OCI-LY3 (cell line): Measurements from ENCODE around the gene DAND5.
A peak's percentile ranks its signal among the peaks of the same experiment; 100 is the strongest.

Source experiments
- H2AFZ ChIP-seq: fragments of 200-600, 300-600 bp; shearing (Covaris generic); 2 replicates; pipeline ENCODE4 v1.6.0; 2014; ENCODE audit warnings: antibody characterized with exemption, low read depth, low read length
- H3K27ac ChIP-seq: fragments of 200-600, 300-600 bp; sonication (generic); 2 replicates; pipeline ENCODE4 v1.5.1; 2014; ENCODE audit warnings: mild to moderate bottlenecking, low read length, moderate library complexity, mixed read lengths
- H3K27me3 ChIP-seq: fragments of 200-600, 300-600 bp; sonication (generic); 2 replicates; pipeline ENCODE4 v1.6.1; 2014; ENCODE audit warnings: low read depth, low read length, mixed read lengths
- H3K36me3 ChIP-seq: fragments of 200-600, 300-600 bp; sonication (generic); replicated peaks from 2 replicates; pipeline ENCODE3; 2014; ENCODE audit warnings: low read depth, low read length, mixed read lengths
- H3K4me1 ChIP-seq: fragments of 300-600, 200-600 bp; sonication (generic); 2 replicates; pipeline ENCODE4 v1.6.1; 2014; ENCODE audit warnings: low read length, mixed read lengths
- H3K4me2 ChIP-seq: fragments of 200-600, 300-600 bp; sonication (generic); 2 replicates; pipeline ENCODE4 v1.6.1; 2014; ENCODE audit warnings: low read length, mixed read lengths
- H3K4me3 ChIP-seq: fragments of 300-600, 200-600 bp; sonication (generic); 2 replicates; pipeline ENCODE4 v1.5.1; 2014; ENCODE audit warnings: antibody characterized with exemption, mild to moderate bottlenecking, low read length, moderate library complexity
- H3K79me2 ChIP-seq: fragments of 300-600, 200-600 bp; shearing (Covaris generic); 2 replicates; pipeline ENCODE4 v1.6.1; 2014; ENCODE audit warnings: mild to moderate bottlenecking, low read length, mixed read lengths
- H3K9ac ChIP-seq: fragments of 300-600, 200-600 bp; shearing (Covaris generic); 2 replicates; pipeline ENCODE4 v1.6.0; 2014; ENCODE audit warnings: mild to moderate bottlenecking, low read length, moderate library complexity
- H3K9me3 ChIP-seq: fragments of 200-600, 300-600 bp; shearing (Covaris generic); 2 replicates; pipeline ENCODE4 v1.6.1; 2014; ENCODE audit warnings: low read length, mixed read lengths; ENCODE audit not compliant: insufficient read depth
- H4K20me1 ChIP-seq: fragments of 200-600, 300-600 bp; sonication (generic); 2 replicates; pipeline ENCODE4 v1.6.1; 2016; ENCODE audit warnings: low read length, mixed read lengths; ENCODE audit not compliant: insufficient read depth
- EZH2phosphoT487 ChIP-seq: fragments of 200-600 bp; shearing (Covaris generic); IDR thresholded peaks from 2 replicates; pipeline ENCODE4 v1.6.1; 2018; ENCODE audit warnings: antibody characterized with exemption, mixed run types, low read depth
- TF ChIP-seq, protein P1 (sequence below): fragments of 200-600, 300-600 bp; sonication (generic); IDR thresholded peaks from 2 replicates; pipeline ENCODE4 v1.5.1; 2014; ENCODE audit warnings: antibody characterized with exemption, low read length, low read depth

Gene DAND5, protein sequence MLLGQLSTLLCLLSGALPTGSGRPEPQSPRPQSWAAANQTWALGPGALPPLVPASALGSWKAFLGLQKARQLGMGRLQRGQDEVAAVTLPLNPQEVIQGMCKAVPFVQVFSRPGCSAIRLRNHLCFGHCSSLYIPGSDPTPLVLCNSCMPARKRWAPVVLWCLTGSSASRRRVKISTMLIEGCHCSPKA

DNA sequence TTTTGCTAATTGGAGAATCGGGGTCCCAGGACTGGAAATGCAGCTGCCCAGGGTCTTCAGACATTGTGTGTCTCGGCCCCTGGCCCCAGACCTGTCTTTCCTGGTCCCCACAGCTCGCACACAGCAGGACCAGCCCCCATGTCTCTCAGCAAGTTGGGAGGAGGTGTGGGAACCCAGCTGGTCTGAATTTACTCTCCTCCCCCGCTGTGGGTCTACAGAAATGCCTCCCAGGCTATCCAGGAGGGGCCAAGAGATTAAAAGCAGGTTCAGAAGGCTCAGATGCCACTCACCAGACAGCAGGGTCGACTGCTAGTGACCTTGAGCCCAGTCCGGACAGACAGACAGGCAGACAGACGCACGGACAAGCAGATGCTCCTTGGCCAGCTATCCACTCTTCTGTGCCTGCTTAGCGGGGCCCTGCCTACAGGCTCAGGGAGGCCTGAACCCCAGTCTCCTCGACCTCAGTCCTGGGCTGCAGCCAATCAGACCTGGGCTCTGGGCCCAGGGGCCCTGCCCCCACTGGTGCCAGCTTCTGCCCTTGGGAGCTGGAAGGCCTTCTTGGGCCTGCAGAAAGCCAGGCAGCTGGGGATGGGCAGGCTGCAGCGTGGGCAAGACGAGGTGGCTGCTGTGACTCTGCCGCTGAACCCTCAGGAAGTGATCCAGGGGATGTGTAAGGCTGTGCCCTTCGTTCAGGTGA, at the start of gene DAND5:
TSS of gene DAND5 (plus strand) at position 285 of the 697 bp plus-strand sequence. CDS start at position 370, 85 bp downstream.
- TF ChIP-seq, protein P1, sequence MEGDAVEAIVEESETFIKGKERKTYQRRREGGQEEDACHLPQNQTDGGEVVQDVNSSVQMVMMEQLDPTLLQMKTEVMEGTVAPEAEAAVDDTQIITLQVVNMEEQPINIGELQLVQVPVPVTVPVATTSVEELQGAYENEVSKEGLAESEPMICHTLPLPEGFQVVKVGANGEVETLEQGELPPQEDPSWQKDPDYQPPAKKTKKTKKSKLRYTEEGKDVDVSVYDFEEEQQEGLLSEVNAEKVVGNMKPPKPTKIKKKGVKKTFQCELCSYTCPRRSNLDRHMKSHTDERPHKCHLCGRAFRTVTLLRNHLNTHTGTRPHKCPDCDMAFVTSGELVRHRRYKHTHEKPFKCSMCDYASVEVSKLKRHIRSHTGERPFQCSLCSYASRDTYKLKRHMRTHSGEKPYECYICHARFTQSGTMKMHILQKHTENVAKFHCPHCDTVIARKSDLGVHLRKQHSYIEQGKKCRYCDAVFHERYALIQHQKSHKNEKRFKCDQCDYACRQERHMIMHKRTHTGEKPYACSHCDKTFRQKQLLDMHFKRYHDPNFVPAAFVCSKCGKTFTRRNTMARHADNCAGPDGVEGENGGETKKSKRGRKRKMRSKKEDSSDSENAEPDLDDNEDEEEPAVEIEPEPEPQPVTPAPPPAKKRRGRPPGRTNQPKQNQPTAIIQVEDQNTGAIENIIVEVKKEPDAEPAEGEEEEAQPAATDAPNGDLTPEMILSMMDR, result no peak
- TF ChIP-seq EZH2phosphoT487, result no peak
- peaks cover 8% of the 10 kb centered on the region for H3K4me1 ChIP-seq
- H2AFZ ChIP-seq, result peak within 1 kb of the TSS; percentile 40; the same call in 1 of the 2 replicates
- H3K36me3 ChIP-seq, result no peaks in the 10 kb centered on the region
- no peak within 1 kb of the TSS for H3K27ac ChIP-seq
- H3K4me2 ChIP-seq, result no peak within 1 kb of the TSS
- no peaks in the 10 kb centered on the region for H4K20me1 ChIP-seq
- H3K9ac ChIP-seq, result no peak within 1 kb of the TSS
- no peak within 1 kb of the TSS for H3K4me3 ChIP-seq
- H3K27me3 ChIP-seq, result peaks cover 6% of the 10 kb centered on the region; the same call in 1 of the 2 replicates
- no peaks in the 10 kb centered on the region for H3K9me3 ChIP-seq
- no peaks in the 10 kb centered on the region for H3K79me2 ChIP-seq

DNA sequence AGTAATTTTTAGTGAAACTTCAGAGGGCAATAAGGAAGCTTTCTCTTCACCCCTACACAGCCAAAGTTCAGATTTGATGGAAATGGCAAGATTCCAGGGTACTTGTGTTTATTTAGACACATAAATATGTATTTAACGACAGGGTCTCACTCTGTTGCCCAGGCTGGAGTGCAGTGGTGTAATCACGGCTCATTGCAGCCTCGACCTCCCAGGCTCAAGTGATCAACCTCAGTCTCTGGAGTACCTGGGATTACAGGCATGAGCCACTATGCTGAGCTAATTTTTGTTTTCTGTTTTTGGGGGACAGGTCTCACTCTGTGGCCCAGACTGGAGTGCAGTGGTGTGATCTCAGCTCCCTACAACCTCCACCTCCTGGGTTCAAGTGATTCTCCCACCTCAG, 48.3 kb upstream of the DAND5 start:
- H3K36me3 ChIP-seq, result peaks cover 31% of the 10 kb centered on the region
- H3K4me2 ChIP-seq, result no peak overlapping the region
- H3K9me3 ChIP-seq, result no peaks in the 10 kb centered on the region
- no peaks in the 10 kb centered on the region for H3K27me3 ChIP-seq
- no peak overlapping the region for H3K27ac ChIP-seq
- no peaks in the 10 kb centered on the region for H3K79me2 ChIP-seq
- H3K9ac ChIP-seq, result no peak overlapping the region
- H3K4me1 ChIP-seq, result peaks cover 9% of the 10 kb centered on the region
- H2AFZ ChIP-seq, result no peak overlapping the region
- TF ChIP-seq, protein P1, result no peak
- TF ChIP-seq EZH2phosphoT487, result no peak
- H4K20me1 ChIP-seq, result no peaks in the 10 kb centered on the region
- H3K4me3 ChIP-seq, result no peak overlapping the region

DNA sequence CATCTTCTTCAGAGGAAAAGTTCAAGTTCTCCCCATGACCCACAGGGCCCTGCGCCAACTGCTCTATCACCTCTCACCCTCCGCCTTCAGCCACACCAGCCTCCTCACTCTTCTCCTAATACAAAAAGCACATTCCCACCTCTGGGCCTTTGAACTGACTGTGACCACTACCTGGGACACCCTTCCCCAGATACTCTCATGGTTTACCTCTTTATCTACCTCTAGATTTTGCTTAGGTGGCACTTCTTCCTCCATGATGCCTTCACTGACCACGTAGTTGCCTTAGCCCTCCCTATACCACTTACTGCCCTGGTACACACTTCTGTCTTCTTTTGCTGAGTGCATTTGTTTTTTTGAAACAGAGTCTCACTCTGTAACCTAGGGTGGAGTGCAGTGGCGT, 46.4 kb upstream of the DAND5 start:
- Histone ChIP-seq H3K4me3 (no peak overlapping the region), H3K9me3 (no peaks in the 10 kb centered on the region), H3K27me3 (no peaks in the 10 kb centered on the region), H4K20me1 (no peaks in the 10 kb centered on the region), H3K79me2 (0 out of 2 replicates have a peak, but pooled peaks cover 3% of the 10 kb centered on the region), H3K9ac (no peak overlapping the region), H3K36me3 (peaks cover 41% of the 10 kb centered on the region), H3K27ac (no peak overlapping the region), H3K4me2 (no peak overlapping the region), H2AFZ (no peak overlapping the region), H3K4me1 (peaks cover 9% of the 10 kb centered on the region)
- no peak for TF ChIP-seq EZH2phosphoT487
- TF ChIP-seq, protein P1, result no peak

DNA sequence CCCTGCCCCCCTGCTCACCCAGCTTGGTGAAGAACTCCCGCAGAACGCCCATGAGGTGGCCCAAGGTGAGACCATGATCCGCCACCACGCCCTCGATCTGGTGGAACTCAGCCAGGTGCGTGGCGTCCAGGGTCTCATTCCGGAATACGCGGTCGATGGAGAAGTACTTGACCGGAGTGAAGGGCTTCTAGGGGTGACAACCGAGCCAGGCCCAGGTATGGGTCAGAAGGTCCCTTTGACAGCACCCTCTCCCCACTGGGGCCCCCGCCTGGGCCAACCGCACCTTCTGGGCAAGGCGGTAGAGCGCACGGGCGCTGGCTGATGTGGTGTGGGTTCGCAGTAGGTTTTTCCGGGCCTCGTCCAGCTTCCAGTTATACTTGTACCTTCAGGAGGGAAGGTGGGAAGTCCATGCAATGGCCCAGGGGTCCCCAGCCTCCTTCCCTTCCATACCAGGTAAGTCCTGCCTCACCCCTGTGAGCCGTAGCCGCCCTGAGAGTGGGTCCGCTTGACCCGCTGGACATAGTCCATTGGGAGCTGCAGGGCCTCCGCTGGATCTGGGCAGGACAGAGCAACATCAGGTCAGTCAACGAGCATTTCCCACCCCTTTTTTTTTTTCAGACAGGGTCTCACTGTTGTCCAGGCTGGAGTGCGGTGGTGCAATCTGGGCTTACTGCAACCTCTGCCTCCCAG, 44.6 kb upstream of the DAND5 start:
- Histone ChIP-seq H2AFZ (no peak overlapping the region), H4K20me1 (no peaks in the 10 kb centered on the region), H3K79me2 (peaks cover 9% of the 10 kb centered on the region), H3K27ac (no peak overlapping the region), H3K4me3 (no peak overlapping the region), H3K36me3 (peaks cover 57% of the 10 kb centered on the region), H3K9ac (no peak overlapping the region), H3K27me3 (no peaks in the 10 kb centered on the region), H3K9me3 (no peaks in the 10 kb centered on the region), H3K4me2 (no peak overlapping the region), H3K4me1 (no peaks in the 10 kb centered on the region)
- TF ChIP-seq EZH2phosphoT487, result no peak
- TF ChIP-seq, protein P1, result no peak
